MCF 10A (cell line): ENCODE results near the gene OR4D1. TPM values are rescaled to one million over a fixed set of nuclear protein-coding genes. Genes with fewer than 3 reads are reported as not detected.

ENCODE experiments used
- BruUV-seq: library from RNA; stranded (reverse); fragments of 400-500 nt; replicated peaks from 2 replicates; lab custom pipeline; 2021; lab: Mats Ljungman, UMichigan
- CTCF ChIA-PET: fragments of 300-600 bp; sonication (Branson Sonifier 250); formaldehyde crosslinking; extraction: SDS; loops from one replicate; lab custom pipeline; 2021; ENCODE audit warnings: antibody characterized with exemption, inconsistent platforms; lab: Yijun Ruan, JAX
- POLR2A ChIA-PET: fragments of 300-600, 350-650 bp; sonication (Branson Sonifier 250); formaldehyde crosslinking; extraction: SDS; loops from one replicate; lab custom pipeline; 2020; ENCODE audit warnings: antibody characterized with exemption, inconsistent platforms; lab: Yijun Ruan, JAX
- DNase-seq: peaks from one replicate; pipeline ENCODE4 v3.0.0-alpha.2; 2018; ENCODE audit not compliant: unreplicated experiment
- H3K27ac Mint-ChIP-seq: one replicate; pipeline ENCODE4 v1.8.0; 2022; ENCODE audit warnings: mild to moderate bottlenecking, low read depth, mixed read lengths; ENCODE audit not compliant: unreplicated experiment
- H3K27me3 Mint-ChIP-seq: one replicate; pipeline ENCODE4 v1.8.0; 2022; ENCODE audit warnings: mixed read lengths; ENCODE audit not compliant: insufficient read depth, unreplicated experiment
- H3K36me3 Mint-ChIP-seq: one replicate; pipeline ENCODE4 v1.8.0; 2022; ENCODE audit warnings: mild to moderate bottlenecking, moderate library complexity, mixed read lengths; ENCODE audit not compliant: insufficient read depth, unreplicated experiment
- H3K4me1 Mint-ChIP-seq: one replicate; pipeline ENCODE4 v1.8.0; 2022; ENCODE audit warnings: mixed read lengths; ENCODE audit not compliant: insufficient read depth, unreplicated experiment
- H3K4me3 Mint-ChIP-seq: one replicate; pipeline ENCODE4 v1.8.0; 2022; ENCODE audit warnings: mild to moderate bottlenecking, moderate library complexity, mixed read lengths; ENCODE audit not compliant: unreplicated experiment
- H3K9me3 Mint-ChIP-seq: one replicate; pipeline ENCODE4 v1.8.0; 2022; ENCODE audit warnings: mixed read lengths; ENCODE audit not compliant: unreplicated experiment
- intact Hi-C: fragments of 100-400 bp; cut with micrococcal nuclease; formaldehyde crosslinking; loops from 2 replicates; pipeline ENCODE4 v1.14.1; 2022
- total RNA-seq: library from RNA; stranded (reverse); gene quantifications from 2 replicates; pipeline ENCODE4 v1.2.3, GENCODE V29; 2022
- TF ChIP-seq, protein P1 (sequence below): fragments of 200-600 bp; IDR thresholded peaks from one replicate; pipeline ENCODE4 v1.8.0; 2022; ENCODE audit warnings: antibody characterized with exemption, mild to moderate bottlenecking; ENCODE audit not compliant: unreplicated experiment

The OR4D1 gene
- total RNA-seq, 1 experiment from 2014 or later = not detected

DNA sequence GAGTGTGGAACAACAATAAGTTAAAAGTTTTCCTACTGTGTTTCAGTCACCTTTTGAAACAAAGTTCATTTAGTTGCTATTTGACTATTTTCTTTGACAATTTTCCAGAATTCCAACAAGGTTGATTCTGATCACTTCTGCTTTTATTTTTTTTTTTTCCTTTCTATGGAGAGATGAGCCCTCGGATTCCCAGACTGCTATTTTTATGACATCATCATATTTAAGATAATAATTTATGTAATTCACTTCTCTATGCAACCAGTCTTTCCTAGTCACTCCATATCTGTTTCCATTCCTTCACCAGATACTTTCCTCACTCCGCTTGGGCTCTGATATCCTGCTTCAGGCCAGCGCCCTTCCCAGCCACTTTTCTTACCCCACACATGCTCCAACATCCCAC is 26.7 kb downstream of the OR4D1 start:
- intact Hi-C loops = no loop called here
- H3K4me3 Mint-ChIP-seq = no peak overlapping the region
- peaks cover 78% of the 10 kb centered on the region for H3K27me3 Mint-ChIP-seq
- ChIA-PET CTCF (no interaction called here), POLR2A (no interaction called here)
- DNase-seq = no peak
- TF ChIP-seq, protein P1, sequence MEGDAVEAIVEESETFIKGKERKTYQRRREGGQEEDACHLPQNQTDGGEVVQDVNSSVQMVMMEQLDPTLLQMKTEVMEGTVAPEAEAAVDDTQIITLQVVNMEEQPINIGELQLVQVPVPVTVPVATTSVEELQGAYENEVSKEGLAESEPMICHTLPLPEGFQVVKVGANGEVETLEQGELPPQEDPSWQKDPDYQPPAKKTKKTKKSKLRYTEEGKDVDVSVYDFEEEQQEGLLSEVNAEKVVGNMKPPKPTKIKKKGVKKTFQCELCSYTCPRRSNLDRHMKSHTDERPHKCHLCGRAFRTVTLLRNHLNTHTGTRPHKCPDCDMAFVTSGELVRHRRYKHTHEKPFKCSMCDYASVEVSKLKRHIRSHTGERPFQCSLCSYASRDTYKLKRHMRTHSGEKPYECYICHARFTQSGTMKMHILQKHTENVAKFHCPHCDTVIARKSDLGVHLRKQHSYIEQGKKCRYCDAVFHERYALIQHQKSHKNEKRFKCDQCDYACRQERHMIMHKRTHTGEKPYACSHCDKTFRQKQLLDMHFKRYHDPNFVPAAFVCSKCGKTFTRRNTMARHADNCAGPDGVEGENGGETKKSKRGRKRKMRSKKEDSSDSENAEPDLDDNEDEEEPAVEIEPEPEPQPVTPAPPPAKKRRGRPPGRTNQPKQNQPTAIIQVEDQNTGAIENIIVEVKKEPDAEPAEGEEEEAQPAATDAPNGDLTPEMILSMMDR = no peak
- no TSS peak for BruUV-seq
- H3K27ac Mint-ChIP-seq = no peak overlapping the region
- H3K9me3 Mint-ChIP-seq = no peaks in the 10 kb centered on the region
- no peaks in the 10 kb centered on the region for H3K4me1 Mint-ChIP-seq
- H3K36me3 Mint-ChIP-seq = no peaks in the 10 kb centered on the region

DNA sequence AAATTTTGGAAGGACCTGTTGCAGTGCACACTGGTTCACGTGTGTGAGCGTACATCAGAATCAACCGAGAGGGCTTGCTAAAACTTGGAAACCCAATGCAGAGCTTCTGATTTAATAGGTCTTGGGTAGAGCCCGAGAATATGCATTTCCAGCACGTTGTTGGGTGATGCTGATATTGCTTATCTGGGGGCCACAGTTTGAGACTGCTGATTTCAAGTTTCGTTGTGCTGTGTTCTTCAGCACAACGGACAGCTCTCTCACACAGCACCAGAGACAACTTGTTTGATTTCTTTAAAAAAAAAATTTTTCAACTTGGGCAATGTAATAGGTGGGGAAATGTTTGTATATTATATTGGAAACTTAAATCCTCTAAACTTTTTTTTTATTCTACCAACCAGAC is 28.0 kb downstream of the OR4D1 start:
- Mint-ChIP-seq H3K9me3 (no peaks in the 10 kb centered on the region), H3K36me3 (no peaks in the 10 kb centered on the region), H3K4me3 (no peak overlapping the region), H3K27ac (no peak overlapping the region), H3K27me3 (peaks cover 72% of the 10 kb centered on the region), H3K4me1 (no peaks in the 10 kb centered on the region)
- DNase-seq = no peak
- POLR2A ChIA-PET = no interaction called here
- CTCF ChIA-PET = interaction anchor here (0.6 kb wide), 2 partner anchors 41 to 43 kb away, joined by 3 read pairs; partner anchors contain the start of gene MKS1
- intact Hi-C loops = no loop called here
- no TSS peak for BruUV-seq
- TF ChIP-seq, protein P1 = no peak

DNA sequence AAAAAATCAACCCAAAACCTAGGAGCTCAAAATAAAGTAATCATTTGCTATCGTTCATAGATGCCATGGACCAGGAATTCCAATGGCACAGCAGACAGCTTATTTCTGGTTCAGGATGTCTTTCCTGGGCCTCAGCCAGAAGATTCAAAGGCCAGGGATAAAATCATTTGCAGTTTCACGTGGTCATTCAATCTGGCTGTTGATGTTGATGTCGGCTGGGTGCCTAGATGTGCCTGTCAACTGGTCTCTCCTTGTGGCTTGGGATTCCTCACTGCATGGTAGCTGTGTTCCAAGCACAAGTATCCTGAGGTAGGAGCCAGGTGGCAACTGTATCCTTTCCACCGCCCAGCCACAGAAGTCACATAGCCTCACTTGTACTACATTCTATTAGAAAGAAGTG is 33.6 kb downstream of the OR4D1 start:
- Mint-ChIP-seq H3K4me3 (no peak overlapping the region), H3K36me3 (no peaks in the 10 kb centered on the region), H3K4me1 (peaks cover 9% of the 10 kb centered on the region), H3K9me3 (no peaks in the 10 kb centered on the region), H3K27ac (no peak overlapping the region), H3K27me3 (peaks cover 26% of the 10 kb centered on the region)
- ChIA-PET POLR2A (interaction anchor here (1.0 kb wide), 1 partner anchor 11 kb away, joined by 3 read pairs; no protein-coding TSS in a partner anchor), CTCF (no interaction called here)
- no peak for DNase-seq
- intact Hi-C loops = no loop called here
- TF ChIP-seq, protein P1 = no peak
- no TSS peak for BruUV-seq

DNA sequence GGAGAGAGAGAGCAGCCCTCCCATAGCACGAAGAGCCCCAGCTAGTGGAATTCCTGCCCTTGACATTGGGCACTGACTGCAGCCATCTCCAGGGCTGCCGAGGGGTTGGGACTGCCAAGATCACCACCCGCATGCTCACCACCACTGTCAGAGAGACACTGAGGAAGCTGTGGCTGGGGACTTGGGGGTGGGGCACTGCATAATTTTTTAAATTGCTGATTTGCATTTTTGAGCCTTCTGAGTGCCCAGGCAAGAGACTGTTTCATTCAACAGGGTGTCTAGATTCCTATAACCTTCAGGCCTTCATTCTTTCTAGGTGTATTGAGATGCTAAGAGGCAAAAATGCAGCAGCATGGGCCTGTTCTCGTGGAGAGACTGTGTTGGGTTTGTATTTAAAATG is 35.3 kb downstream of the OR4D1 start:
- no peak overlapping the region for H3K4me3 Mint-ChIP-seq
- no TSS peak for BruUV-seq
- H3K36me3 Mint-ChIP-seq = no peaks in the 10 kb centered on the region
- no peak for DNase-seq
- peaks cover 9% of the 10 kb centered on the region for H3K4me1 Mint-ChIP-seq
- TF ChIP-seq, protein P1 = no peak
- H3K27ac Mint-ChIP-seq = no peak overlapping the region
- intact Hi-C loops = no loop called here
- ChIA-PET CTCF (no interaction called here), POLR2A (no interaction called here)
- no peaks in the 10 kb centered on the region for H3K9me3 Mint-ChIP-seq
- peaks cover 31% of the 10 kb centered on the region for H3K27me3 Mint-ChIP-seq
